Activated CD4-positive, alpha-beta T cell treated with anti-CD3 and anti-CD28 coated beads, Interleukin-2, amount 50 U/mL, for 48 hours (primary cell): ENCODE data around the gene INO80B.

ENCODE experiments used
- DNase-seq, 2 experiments: peaks; one replicate each; pipeline ENCODE4 v3.0.0-alpha.2; 2020

The INO80B gene

GRCh38 chr2:74503506-74504475, 48.9 kb downstream of the INO80B start:
- DNase-seq, result no peak

DNA sequence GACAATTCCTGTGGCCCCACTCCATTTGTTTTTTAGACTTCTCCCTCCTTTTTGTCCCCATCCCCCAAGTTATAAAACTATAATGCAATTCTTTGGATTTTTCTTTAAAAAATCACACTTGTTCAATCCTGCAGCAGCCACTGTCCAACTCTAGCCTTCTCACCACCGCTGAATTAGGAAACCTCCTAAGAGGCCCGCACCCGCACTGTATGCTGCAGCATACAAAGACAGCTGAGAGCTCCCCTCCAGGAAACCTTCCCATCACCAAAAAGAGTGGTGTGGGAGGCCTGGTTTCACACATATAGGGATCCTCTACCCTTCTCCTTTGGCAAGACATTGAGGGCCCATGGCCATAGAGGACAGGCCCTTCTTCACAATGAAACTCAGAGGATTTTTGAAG, 49.7 kb downstream of the INO80B start:
- no peak for DNase-seq

DNA sequence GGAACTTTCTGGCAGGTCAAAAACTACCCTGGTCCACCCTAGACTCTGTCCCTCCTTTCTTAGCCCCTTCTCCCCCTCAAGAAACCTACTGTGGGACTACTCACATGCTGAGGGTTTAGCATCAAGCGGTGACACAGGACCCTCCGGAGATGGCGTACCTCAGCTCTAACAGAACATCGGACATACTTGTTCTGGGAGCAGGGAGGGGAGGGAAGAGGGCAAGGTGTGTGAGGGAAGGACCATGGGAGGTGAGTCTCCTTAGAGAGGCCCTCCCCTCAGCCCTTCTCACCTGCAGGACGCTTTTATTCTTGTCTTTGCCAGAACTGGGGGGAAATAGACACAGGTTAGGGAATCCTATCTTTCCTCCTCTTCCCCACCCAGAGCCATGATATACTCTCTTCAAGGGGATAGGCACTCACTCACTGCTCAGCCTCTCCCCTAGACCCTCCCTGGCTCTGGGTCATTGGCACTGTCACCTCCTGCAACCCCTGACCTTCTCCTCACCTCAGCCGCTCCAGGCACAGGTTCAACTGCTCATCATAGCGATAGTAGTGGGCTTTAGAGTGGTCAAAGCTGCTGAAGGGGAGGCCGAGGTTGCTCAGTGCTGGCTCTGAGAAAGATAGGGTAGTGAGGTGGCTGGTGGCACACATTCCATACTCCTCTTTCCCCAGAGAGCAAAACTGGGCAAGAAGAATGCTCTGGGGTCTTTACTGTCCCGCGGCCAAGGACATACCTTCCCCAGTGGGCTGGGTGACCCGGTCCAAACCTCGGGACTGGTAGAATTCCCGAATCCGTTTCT, 50.8 kb downstream of the INO80B start:
- DNase-seq, result no peak

DNA sequence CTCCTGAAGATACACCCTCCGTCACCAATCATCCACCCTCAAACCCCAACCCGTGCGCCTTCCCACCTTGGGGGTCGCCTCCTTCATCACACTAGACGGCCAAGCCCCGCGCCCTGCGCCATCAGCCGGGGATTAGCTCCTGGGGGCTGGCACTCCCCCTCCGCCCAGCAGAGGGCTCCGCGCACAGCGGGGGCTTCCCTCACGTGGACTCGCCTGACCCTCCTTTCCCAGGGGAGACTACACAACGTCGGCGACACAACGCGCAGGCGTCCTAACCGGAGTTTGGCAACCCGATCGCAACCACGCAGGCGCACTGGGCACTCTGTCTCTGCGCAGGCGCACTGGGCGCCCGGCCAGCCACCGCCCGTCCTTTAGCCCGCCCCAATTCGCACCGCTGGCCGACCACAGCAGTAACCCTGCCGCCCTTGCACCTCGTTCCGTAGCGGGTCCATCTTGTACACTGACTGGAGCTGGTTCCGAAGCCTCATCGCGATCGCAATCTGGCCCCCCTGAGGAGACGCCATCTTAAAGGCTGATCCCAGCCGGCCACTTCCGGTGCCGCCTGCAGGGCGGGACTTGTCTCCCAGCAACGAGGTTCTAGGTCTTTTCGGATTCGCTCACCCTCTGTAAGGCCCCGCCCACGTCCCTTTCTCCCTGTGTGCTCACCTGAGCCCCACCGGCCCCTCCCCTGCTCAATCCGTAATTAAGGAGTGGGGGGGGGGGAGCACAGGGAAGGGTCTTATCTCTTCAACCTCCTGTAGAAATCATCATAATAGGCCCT, 52.4 kb downstream of the INO80B start, which contains the start of gene PCGF1:
PCGF1 (minus strand) TSS at position 551 of the 781 bp plus-strand sequence; CDS start at position 524, 27 bp downstream.
- peak; percentile 99 to 100 for DNase-seq
